EH (cell line): Measurements from ENCODE around the gene FBLN7.
"Not testable (repeated sequence)": the region's sequence is repeated elsewhere in the genome, so short reads cannot be mapped to it uniquely, and the experiment has no call there.

Source experiments
- DNase-seq: peaks from one replicate; pipeline ENCODE4 v3.0.0-alpha.2; 2015; ENCODE audit warnings: low read depth

Gene FBLN7

DNA sequence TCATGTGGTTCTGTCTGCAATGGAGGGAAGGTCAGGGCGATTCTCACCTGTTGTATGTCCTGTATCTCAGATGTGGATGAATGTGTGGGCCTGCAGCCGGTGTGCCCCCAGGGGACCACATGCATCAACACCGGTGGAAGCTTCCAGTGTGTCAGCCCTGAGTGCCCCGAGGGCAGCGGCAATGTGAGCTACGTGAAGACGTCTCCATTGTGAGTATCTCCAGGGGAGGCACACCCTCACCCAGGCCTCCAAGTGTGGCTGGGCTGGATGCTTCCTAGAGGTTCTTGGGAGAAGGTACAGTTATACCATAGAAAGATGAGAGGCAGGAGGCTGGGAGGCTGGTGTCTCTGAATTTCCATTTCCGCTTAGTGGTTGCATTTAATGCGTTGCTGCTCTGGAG, 46.9 kb downstream of the FBLN7 start:
- DNase-seq = no peak

DNA sequence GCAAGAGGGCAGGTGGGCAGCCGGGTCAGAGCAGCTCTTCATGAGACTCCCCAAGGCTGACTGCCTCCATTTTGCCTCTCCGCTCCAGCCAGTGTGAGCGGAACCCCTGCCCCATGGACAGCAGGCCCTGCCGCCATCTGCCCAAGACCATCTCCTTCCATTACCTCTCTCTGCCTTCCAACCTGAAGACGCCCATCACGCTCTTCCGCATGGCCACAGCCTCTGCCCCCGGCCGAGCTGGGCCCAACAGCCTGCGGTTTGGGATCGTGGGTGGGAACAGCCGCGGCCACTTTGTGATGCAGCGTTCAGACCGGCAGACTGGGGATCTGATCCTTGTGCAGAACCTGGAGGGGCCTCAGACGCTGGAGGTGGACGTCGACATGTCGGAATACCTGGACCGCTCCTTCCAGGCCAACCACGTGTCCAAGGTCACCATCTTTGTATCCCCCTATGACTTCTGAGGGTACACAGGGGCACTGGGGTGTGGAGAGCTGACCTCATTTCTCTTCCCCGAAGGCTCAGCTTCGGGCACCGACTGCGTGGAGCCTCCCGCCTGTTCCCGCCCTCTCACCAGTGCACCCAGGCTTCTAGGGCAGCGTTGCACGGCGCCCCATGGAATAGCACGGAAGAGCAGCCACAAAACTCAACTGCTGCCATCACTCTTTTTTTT, 49.0 kb downstream of the FBLN7 start:
- DNase-seq = no peak

DNA sequence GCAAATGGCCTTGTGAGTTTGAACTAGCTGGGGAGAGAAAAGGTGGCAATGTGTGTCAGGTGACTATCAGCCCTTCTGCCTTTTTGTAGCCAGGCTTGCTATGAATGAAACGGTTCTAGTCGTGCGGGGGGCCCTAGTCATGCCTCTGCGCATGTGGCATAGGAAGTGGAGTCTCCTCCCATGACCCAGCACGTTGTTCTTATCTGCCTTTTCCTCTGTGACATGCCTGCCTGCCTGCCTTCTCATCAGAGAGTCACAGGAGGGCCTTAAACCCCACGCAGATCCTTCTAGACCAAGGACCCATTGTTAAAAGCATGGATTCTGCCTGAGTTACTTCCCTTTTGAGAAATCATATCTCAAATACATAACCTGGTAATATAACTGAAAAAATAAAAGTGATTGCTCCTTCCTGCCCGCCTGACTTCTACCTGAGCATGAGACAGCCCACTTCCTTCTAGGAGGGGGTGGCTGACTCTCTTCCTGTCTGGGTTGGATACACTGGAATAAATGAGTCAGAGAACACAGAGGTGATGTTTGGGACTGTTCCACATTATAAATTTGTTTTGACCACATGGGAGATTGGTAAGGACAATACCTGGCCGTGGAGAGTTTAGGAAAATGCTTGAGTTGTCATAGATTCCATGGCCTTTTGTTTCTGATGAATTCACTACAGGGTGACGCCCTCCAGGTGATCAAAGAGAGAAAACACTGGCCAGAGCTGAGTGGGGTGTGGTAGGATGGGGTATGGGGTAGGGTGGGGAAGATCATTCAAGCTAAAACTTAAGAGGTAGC, 49.8 kb downstream of the FBLN7 start:
- DNase-seq = no peak

DNA sequence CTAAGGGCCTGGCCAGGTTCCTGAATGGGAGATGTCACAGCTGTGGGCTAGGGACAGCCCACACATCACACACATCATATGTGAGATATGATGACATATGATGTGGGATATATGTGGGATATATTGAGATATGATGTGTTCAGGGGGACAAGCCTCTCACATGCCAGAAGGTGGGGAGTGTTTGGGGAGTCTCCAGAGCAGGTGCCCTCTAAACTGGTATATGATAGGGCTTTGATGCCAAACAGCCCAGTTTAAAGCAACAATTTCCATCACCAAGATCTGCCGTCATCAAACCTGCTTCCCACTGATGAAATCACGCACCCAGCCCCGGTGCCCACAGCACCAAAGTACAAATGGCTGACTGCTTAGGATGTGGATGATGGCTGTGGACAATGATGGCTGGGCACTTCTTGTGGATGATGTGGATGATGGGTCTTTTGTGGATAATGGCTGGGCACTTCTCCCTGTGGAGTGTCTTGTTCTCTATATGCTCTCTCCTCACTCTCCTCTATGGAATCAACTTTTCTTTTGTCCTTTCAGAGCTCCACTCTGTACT, 50.9 kb downstream of the FBLN7 start:
- no peak for DNase-seq

DNA sequence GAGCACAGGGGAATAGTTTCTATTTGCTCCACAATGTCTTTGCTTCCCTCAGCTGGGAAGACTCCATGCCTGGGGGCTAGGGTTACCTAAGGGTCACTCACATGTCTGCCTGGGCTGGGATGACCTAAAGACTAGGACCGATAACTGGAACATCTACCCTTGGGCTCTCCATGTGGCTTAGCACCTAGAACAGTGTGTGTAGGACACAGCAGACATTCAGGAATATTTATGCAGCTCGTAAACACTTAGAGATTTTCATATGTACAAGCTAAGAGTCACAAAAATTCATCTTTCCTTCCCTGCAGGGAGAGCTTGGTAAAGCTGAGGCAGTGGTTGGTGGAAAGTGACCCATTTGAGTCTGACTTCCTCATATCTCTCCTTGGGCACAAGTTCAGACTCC, 55.8 kb downstream of the FBLN7 start:
- no peak for DNase-seq

DNA sequence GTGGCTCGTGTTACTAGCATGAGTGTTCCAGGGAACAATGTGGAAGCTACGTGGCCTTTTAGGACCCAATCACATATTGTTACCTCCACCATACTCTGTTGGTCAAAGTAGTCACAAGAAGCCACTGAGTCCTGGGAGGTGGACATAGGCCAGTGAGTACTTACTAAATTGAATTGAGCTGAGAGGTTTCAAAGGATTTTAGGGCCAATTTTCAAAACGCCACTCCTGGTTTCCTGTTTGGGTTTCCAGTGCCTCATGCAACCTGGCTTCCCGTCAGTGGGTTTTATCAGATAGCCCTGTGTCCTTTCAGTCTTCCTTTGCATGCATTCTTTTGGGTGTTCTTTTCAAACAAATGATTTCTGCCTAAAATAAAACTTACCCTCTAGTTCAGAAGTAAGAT, 56.3 kb downstream of the FBLN7 start:
- no peak for DNase-seq

DNA sequence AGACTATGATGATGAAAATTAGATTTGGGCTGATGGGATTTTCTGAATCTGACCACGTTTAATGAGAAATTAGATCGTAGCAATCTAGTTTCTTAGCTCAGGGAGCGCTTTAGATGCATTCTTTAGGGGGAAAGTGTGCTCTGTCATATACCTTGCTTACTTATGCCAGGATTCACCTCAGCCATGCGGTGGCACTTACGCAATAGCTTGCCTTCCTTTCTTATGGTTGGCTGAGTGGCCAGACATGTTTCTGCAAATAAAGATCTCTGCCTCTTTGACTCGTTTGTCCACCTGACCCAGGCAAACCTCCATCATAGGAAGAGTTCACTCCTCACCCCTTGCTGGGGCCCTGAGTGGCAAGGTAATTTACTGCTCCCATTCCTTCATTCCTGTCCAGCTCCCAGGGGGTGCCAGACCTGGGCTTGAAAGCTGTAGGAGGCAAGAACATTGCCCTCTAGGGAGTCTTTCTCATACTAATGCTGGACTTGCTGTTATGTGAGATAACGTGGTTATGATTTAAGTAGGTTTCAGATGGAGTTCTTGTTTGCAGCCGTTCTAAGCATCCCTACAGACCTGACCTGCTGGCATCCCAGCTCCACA, 57.1 kb downstream of the FBLN7 start:
- no peak for DNase-seq

DNA sequence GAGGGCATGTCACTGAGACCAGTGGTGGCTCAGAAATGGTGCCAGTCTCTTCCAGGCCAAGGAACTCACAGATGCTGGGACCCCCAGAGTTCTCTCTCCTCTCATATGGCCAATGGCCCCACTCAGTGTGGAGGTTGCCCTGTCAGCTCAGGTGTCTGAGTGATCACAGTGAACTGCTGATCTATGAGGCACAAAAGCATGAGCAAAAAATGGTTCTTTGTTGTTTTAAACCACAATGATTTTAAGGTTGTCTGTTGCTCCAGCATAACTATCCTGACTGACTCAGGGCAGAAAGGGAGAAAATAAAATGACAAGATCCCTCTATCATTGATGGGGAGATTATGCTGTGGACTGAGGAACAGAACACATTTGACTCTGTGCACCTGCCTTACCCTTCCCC, 57.8 kb downstream of the FBLN7 start:
- no peak for DNase-seq

DNA sequence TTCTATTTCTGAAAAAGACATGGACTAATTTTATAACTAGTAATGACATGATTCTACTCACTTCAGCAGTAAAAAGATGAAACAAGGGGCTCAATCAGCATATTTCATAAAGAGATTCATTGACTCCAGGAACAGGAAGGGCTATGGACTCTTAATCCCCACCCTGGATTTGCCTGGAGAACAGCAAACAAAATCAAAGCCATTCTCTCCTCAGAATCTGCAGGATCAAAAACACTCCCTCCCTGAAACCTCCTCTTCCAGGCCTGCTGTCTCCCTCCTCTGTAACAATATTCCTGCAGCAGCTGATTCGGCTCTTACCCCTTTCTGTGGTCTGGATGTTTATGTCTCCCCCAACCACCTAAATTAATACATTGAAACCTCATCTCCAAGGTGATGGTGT, 59.7 kb downstream of the FBLN7 start:
- DNase-seq = no peak

DNA sequence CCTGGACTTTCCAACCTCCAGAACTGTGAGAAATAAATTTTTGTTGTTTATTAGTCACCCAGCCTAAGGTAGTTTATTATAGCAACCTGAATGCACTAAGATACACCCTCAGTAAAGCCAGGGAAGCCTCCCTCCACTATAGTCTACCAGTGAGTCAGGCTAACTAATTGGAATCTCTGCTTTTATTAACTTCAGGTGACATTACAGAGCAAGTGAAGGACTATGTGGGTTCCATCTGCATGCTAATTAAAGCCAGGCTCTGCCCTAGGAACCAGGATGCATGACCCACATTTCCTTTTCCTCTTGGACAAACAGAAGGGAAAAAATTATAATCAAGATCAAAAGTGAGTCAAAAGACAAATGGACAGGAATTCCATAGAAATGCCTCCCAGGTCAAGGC, 60.6 kb downstream of the FBLN7 start:
- DNase-seq = peak; percentile 34

DNA sequence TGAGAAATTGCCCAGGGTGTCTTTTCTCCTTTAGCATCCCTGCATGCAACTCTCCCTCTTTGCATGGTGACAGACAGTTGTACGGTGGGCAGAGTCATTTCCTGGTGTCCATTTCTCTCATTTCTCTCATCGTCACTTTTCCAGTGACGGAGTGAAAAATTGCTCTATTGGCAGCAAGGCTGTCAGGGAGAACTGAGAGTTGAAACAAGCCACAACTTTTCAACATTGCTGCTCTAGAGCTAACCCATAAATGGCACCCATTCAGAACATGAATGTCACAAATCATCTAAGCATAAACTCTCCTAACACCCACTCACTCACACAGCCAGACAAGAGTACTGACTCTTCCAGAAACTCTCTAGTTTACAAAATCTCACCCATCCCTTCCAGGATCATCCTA, 61.0 kb downstream of the FBLN7 start:
- no peak for DNase-seq

DNA sequence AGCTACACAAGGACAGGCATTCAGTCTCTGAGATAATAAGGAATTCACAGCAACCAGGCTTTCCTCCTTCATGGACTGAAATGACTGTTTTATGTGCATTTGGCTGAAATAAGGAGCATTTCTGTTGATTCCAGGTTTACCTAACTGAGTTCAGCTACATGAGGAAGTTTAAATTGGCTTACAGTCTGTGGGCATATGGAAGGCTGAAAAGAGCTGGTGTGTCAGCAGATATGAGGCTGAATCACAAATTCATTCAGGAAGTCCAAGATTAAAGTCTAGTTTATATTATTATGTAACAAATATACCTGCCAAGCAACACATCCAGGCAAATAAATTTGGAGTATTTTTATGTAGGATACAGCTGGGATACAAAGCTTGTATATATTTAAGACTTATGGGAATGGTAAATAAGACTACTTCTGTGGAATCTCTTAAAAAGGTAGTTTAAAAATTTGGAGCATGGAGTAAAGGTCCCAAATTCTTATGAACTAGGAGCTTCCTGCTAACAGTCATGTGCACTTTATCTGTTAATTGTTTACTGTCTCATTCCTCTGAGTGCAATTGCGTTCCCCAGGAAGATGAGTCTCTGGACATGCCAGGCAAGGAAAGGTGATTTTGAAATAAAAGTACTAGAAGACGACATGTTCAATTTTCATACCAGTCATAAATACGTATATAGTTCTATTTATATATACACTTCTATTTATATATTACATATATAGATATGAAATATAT, 63.7 kb downstream of the FBLN7 start:
- DNase-seq = no peak

DNA sequence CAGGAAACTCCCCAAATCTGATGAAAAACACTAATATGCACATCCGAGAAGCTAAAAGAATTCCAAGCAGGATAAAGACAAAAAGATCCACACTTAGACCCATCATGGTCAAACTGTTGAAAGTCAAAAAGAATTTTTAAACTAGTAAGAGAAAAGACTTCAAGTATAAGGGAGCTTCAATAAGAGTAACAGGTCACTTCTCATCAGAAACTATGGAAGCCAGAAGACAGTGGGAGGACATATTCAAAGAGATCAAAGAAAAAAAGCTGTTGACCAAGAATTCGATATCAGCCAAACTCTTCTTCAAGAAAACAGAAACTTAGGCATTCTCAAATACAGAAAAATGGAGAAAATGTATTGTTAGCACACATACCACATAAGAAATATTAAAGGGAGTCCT, 66.2 kb downstream of the FBLN7 start:
- DNase-seq = peak; percentile 23

DNA sequence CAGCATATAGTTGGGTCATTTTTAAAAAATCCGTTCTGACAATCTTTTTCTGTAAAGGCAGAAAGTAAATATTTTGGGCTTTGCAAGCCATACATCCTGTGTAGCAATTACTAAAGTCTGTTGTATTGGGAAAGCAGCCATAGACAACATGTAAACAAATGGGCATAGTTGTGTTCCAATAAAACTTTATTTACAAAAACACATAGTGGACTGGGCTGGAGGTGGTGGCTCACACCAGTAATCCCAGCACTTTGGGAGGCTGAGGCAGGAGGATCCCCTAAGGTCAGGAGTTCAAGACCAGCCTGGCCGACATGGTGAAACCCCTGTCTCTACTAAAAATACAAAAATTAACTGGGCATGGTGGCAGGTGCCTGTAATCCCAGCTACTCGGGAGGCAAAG, 69.7 kb downstream of the FBLN7 start:
- DNase-seq = not testable (repeated sequence)

DNA sequence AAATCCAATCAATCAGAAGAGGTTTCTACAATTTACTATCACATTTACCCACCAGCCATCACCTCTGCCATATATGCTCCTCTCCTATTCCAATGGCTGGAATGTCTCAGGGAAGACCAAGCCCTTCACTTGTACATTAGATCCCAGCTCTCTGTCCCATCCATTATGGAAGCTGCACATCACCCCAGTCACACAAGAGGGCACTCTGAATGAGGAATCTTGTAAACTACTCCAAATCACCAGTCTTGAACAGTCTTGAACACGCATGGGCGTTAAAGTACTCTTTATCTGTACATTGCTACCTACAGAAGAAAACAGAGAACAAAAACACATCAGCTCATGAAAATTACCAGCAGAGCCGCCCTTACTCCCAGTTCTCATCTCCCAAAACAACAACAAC, 78.0 kb downstream of the FBLN7 start:
- no peak for DNase-seq

DNA sequence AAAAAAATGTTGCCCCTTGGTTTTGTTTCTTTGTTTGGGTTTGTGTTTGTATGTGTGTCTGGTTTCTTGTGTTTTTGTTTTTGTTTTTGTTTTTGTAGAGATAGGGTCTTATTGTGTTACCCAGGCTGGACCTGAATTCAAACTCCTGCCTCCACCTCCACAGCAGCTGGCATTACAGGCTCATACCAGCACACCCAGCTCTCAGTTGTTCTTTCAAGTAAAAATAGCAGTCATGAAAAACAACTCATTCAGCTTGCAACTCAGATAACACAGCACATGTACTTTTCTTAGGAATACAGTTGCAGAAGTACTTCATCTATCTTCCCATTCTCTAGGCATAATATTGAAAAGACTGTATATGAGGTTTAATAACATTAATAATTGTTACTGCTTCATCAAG, 79.7 kb downstream of the FBLN7 start:
- no peak for DNase-seq

DNA sequence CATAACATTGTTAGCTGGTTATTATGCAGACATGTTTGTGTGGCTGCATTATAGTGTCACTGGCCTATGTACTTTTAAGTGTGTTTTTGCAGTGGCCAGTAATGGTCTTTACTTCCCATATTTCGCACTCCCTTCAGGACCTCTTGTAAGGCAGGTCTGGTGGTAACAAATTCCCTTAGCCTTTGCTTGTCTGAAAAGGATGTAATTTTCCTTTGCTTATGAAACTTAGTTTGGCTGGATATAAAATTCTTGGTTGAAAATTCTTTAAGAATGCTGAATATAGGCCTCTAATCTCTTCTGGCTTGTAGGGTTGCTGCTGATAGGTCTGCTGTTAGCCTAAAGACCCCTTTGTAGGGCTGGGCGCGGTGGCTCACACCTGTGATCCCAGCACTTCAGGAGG, 82.0 kb downstream of the FBLN7 start:
- no peak for DNase-seq

DNA sequence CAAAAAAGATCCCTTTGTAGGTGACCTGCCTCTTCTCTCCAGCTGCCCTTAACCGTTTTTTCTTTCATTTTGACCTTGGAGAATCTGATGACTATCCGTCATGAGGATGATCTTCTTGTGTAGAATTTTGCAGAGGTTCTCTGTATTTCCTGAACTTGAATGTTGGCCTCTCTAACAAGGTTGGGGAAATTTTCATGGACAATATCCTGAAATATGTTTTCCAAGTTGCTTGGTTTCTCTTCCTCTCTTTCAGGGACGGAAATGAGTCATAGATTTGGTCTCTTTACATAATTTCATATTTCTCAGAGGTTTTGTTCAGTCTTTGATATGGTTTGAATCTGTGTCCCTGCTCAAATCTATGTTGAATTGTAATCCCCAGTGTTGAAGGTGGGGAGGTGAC, 82.6 kb downstream of the FBLN7 start:
- DNase-seq = no peak

DNA sequence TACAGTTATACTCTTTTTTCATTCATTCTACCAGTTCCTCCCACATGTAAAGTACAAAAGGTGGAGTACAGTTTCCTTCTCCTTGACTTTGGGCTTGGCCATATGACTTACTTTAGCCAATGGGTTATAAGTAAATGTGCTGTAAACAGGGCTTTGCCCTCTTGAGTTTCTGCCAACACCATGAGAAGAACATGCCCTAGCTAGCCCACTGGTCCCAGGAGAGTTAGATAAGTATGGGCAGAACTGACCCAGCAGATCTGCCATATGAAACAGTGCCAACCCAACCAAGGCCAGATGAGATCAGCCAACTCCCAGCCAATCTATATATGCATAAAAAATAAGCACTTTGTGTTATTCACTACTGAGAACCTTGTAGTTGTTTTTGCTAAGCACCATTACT, 91.2 kb downstream of the FBLN7 start:
- DNase-seq = peak; percentile 1

DNA sequence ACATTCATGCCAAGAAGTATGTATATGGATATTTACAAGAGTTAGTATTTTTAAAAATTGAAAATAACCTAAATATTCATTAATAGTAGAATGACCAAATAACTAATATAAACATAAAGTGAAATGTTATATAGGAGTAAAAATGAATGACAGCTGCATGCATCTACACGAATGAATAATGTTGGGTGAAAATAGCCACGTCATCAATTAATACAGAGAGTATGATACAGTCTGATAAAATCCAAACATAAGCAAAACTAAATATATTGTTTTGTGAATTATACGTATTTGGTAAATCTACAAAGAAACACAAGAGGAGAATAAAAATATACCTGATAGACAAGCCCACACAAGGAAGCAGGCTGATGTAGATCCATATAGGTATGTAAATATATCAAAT, 92.2 kb downstream of the FBLN7 start:
- DNase-seq = no peak
